ENCODE results near the gene NUBP1.

GRCh38 chr16:10767127-10767526 lies 23.5 kb downstream of the NUBP1 start:
- TF ChIP-seq, protein P1, sequence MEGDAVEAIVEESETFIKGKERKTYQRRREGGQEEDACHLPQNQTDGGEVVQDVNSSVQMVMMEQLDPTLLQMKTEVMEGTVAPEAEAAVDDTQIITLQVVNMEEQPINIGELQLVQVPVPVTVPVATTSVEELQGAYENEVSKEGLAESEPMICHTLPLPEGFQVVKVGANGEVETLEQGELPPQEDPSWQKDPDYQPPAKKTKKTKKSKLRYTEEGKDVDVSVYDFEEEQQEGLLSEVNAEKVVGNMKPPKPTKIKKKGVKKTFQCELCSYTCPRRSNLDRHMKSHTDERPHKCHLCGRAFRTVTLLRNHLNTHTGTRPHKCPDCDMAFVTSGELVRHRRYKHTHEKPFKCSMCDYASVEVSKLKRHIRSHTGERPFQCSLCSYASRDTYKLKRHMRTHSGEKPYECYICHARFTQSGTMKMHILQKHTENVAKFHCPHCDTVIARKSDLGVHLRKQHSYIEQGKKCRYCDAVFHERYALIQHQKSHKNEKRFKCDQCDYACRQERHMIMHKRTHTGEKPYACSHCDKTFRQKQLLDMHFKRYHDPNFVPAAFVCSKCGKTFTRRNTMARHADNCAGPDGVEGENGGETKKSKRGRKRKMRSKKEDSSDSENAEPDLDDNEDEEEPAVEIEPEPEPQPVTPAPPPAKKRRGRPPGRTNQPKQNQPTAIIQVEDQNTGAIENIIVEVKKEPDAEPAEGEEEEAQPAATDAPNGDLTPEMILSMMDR (IDR thresholded peaks at IDR 0.05; ENCODE audit: low read depth, low read length, poor library complexity, severe bottlenecking), result no peak
- no peak for TF ChIP-seq EZH2phosphoT487 (IDR thresholded peaks at IDR 0.05; ENCODE audit: borderline replicate concordance, low read length)
